LNCAP (cell line): ENCODE measurements around the gene PAQR6.

Experiments
- TF ChIP-seq, protein P1 (sequence below): fragments of 450-650 bp; IDR thresholded peaks from 2 replicates; pipeline ENCODE4 v1.5.1; 2017; ENCODE audit warnings: mild to moderate bottlenecking

Gene PAQR6

GRCh38 chr1:156285437-156285836, 37.6 kb upstream of the PAQR6 start:
- TF ChIP-seq, protein P1, sequence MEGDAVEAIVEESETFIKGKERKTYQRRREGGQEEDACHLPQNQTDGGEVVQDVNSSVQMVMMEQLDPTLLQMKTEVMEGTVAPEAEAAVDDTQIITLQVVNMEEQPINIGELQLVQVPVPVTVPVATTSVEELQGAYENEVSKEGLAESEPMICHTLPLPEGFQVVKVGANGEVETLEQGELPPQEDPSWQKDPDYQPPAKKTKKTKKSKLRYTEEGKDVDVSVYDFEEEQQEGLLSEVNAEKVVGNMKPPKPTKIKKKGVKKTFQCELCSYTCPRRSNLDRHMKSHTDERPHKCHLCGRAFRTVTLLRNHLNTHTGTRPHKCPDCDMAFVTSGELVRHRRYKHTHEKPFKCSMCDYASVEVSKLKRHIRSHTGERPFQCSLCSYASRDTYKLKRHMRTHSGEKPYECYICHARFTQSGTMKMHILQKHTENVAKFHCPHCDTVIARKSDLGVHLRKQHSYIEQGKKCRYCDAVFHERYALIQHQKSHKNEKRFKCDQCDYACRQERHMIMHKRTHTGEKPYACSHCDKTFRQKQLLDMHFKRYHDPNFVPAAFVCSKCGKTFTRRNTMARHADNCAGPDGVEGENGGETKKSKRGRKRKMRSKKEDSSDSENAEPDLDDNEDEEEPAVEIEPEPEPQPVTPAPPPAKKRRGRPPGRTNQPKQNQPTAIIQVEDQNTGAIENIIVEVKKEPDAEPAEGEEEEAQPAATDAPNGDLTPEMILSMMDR: no peak

GRCh38 chr1:156284757-156285156, 36.9 kb upstream of the PAQR6 start:
- TF ChIP-seq, protein P1: no peak

DNA sequence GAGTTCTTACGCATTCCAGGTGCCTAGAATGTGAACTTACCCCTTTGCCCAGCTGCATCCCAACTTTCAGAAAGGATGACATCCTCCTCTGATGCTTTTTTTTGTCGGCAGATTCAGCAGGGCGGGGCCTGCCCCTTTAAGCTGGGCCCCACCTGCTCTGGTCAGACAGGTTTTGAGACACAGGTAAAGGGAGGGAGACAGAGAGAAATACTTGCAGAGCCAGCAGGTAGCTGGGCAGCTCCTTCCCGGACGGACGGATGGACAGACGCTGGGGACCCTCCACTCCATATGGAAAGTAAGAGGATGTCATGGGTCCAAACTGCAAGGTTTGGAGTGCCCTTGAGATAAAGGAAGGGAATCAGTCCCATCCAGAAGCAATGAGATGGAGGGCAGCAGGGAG, 36.3 kb upstream of the PAQR6 start, which contains the start of gene TMEM79:
TMEM79 (plus strand) TSS at position 214 of the 400 bp plus-strand sequence. CDS start 902 bp downstream, outside the sequence.
- TF ChIP-seq, protein P1: no peak

DNA sequence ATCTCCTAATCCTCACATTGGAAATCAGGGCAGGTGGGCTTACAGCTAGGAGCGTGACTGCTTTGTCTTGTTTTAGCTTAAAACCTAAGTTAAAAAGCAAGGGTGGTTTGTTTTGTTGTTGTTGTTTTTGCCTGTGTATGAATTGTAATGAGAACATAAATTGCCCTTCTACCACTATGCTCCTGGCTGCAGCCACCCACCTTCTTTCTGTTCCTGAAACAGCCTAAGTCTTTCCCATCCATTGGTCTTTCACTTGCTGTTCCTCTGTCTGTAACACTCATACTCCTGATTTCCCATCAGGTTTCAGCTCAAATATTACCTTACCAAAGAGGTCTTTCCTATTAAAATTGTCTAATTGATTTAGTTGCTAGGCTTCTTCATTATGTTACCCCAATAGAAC, 35.7 kb upstream of the PAQR6 start:
- TF ChIP-seq, protein P1: no peak

DNA sequence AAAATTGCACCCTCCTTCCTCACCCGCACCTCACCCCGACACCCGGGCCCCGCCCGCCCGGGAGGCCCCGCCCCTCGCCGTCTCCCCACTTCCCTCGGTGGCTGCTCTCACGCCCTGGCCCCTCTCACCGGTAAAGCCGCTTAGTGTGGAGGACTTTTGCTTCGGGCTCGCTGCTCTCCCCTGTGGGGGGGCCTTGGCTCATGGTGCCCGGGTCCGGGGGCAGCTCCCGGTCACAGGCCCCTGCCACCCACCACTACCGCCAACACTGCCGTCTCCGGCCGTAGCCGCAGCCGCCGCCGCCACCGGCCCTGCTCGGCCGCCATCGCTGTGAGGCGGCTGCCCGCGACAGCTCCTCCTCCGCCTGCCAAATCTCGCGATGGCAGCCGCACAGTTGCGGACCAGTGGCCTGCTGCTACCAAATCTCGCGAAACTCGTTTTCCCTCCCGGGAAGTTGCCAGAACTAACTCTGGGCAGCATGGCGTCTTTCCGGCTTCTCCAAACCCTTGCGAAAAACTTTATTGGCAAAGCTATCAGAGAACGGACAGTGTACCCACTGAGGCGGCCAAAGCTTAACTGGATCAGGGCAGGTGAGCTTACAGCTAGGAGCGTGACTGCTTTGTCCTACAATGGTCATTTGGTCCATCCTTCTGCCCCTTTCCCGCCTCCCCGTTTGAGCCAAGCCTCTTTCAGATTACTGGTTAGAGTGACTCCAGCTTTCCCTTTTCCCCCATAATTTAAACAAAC, 34.8 kb upstream of the PAQR6 start, which contains the start of gene SMG5:
SMG5 (minus strand) TSS at position 347 of the 744 bp plus-strand sequence; CDS start at position 202, 145 bp downstream.
- TF ChIP-seq, protein P1: no peak

- TF ChIP-seq, protein P1: no peak
Observed at GRCh38 chr1:156281693-156282478, 34.0 kb upstream of the PAQR6 start.

GRCh38 chr1:156281281-156281680, 33.4 kb upstream of the PAQR6 start:
- TF ChIP-seq, protein P1: no peak
